Stomach (tissue), 9 donors: ENCODE results near the gene MBNL2. TPM values are rescaled to one million over a fixed set of nuclear protein-coding genes. Genes with fewer than 3 reads are reported as not detected.

ENCODE experiments used
- DNase-seq, 2 donors: peaks; one replicate each; pipeline versions ENCODE4 v3.0.0 to v3.0.0-alpha.2; 2013 to 2019
- H3K27ac ChIP-seq, 5 donors: fragments of 200-600 bp in 4 of 5; sonication (generic) in 4 of 5; one replicate each; pipeline ENCODE4 v1.5.1; 2013 to 2019; ENCODE audit warnings: mild to moderate bottlenecking in 1 of 5, moderate library complexity in 1 of 5
- H3K27me3 ChIP-seq, 3 donors: fragments of 200-600 bp; sonication (generic); one replicate each; pipeline ENCODE4 v1.5.1; 2017 to 2019; ENCODE audit warnings: mixed run types in 1 of 3
- H3K36me3 ChIP-seq, 4 donors: fragments of 200-600 bp; sonication (generic); 1 replicate in 3 of 4; 2 replicates in 1 of 4; pipeline ENCODE4 v1.5.1; 2016 to 2019
- H3K4me1 ChIP-seq, 4 donors: fragments of 200-600 bp; sonication (generic); one replicate each; pipeline ENCODE4 v1.5.1; 2016 to 2019
- H3K4me3 ChIP-seq, 4 donors: fragments of 200-600 bp; sonication (generic) in 3 of 4; one replicate each; pipeline ENCODE4 v1.5.1; 2016 to 2019; ENCODE audit warnings: mild to moderate bottlenecking in 1 of 4
- H3K9me3 ChIP-seq, 4 donors: fragments of 200-600 bp; sonication (generic); one replicate each; pipeline ENCODE4 v1.5.1; 2016 to 2019
- CTCF ChIP-seq, 7 experiments: fragments of 450-650 bp in 4 of 7; fragments of 200-600 bp in 3 of 7; sonication (generic) in 3 of 7; IDR thresholded peaks; one replicate each; pipeline ENCODE4 v1.5.1; 2016 to 2019; ENCODE audit warnings: antibody characterized with exemption in 7 of 7, control low read depth in 2 of 7, mild to moderate bottlenecking in 1 of 7
- EP300 ChIP-seq: sonication (generic); formaldehyde crosslinking; IDR thresholded peaks from one replicate; pipeline ENCODE4 v1.6.1; 2017; ENCODE audit warnings: antibody characterized with exemption
- POLR2A ChIP-seq, 4 donors: fragments of 450-650 bp; IDR thresholded peaks; one replicate each; pipeline ENCODE4 v1.6.1; 2016; ENCODE audit warnings: antibody characterized with exemption in 4 of 4, control low read depth in 2 of 4, mild to moderate bottlenecking in 1 of 4, moderate library complexity in 1 of 4
- POLR2AphosphoS5 ChIP-seq, 3 donors: sonication (generic); formaldehyde crosslinking; IDR thresholded peaks; one replicate each; pipeline ENCODE4 v1.6.1; 2016; ENCODE audit warnings: antibody characterized with exemption in 3 of 3
- WGBS, 5 donors: extraction: QIAGEN DNeasy Blood & Tissue Kit in 3 of 5; methylation state at CpG; one replicate each; pipeline versions ENCODE4 v1.1.5 to v1.1.7; 2013 to 2018; 5-methylcytosine and 5-hydroxymethylcytosine counted together
- intact Hi-C: fragments of 100-400 bp; cut with DNase I; formaldehyde crosslinking; loops from one replicate; pipeline ENCODE4 v1.15.1; 2023; ENCODE audit warnings: low total_unique reads
- polyA plus RNA-seq, 3 donors: library from polyadenylated mRNA; stranded (reverse); fragments of 200-250 nt; gene quantifications; one replicate each; pipeline ENCODE4 v1.2.3, GENCODE V29; 2013
- total RNA-seq, 5 donors: library from RNA; depleted of rRNA; stranded (reverse); fragments of >200 nt; gene quantifications; one replicate each; pipeline versions ENCODE4 v1.1.0 to v1.2.3, GENCODE V29; 2014 to 2016
- donor health status: healthy with polysubstance abuse.
- donor health status: Bipolar disorder and iron deficiency.
- donor health status: healthy.

Gene MBNL2
- total and polyA plus RNA-seq, 8 donors: 8.3 to 74.5 (median 25.6) TPM

GRCh38 chr13:97380696-97381095 lies 158.6 kb downstream of the MBNL2 start:
- WGBS, 5 donors: 85 to 91% (median 89%) methylated on average over 6 of the region's 6 CpGs
- Histone ChIP-seq H3K36me3 (peaks cover 0 to 68% (median 43%) of the 10 kb centered on the region in 4 donors), H3K27ac (no peak overlapping the region), H3K9me3 (no peaks in the 10 kb centered on the region), H3K27me3 (no peaks in the 10 kb centered on the region), H3K4me1 (no peaks in the 10 kb centered on the region), H3K4me3 (no peak overlapping the region)
- intact Hi-C loops: no loop called here
- DNase-seq: no peak
- no peak for TF ChIP-seq CTCF (IDR thresholded peaks at IDR 0.05)
- TF ChIP-seq EP300: no peak
- TF ChIP-seq POLR2A (IDR thresholded peaks at IDR 0.05): no peak
- no peak for TF ChIP-seq POLR2AphosphoS5 (IDR thresholded peaks at IDR 0.05)

DNA sequence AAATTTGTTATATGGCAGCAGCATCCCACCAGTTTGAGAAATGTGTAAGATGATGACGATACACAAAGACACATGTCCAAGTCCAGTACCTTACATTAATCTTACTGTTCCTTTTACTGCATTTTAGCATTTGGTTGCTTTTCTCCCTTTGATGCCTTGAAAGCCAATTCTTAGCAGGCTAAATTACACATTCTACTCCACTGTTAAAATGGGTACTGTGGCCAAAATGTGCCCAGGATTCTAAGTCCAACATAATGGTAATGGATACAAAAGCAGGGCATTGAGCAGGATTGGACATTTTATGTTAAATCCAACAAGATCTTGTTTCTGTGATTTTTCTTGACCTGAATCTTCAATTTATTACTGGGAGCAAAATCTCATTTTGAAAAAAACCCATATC lies 159.1 kb downstream of the MBNL2 start:
- WGBS, 5 donors: 84 to 100% (median 96%) methylated on average over 1 of the region's 1 CpG
- Histone ChIP-seq H3K9me3 (no peaks in the 10 kb centered on the region), H3K36me3 (peaks cover 0 to 68% (median 43%) of the 10 kb centered on the region in 4 donors), H3K27ac (no peak overlapping the region), H3K27me3 (no peaks in the 10 kb centered on the region), H3K4me3 (no peak overlapping the region), H3K4me1 (no peaks in the 10 kb centered on the region)
- no peak for DNase-seq
- no peak for TF ChIP-seq POLR2A (IDR thresholded peaks at IDR 0.05)
- TF ChIP-seq CTCF (IDR thresholded peaks at IDR 0.05): no peak
- no peak for TF ChIP-seq POLR2AphosphoS5 (IDR thresholded peaks at IDR 0.05)
- TF ChIP-seq EP300: no peak
- intact Hi-C loops: no loop called here

DNA sequence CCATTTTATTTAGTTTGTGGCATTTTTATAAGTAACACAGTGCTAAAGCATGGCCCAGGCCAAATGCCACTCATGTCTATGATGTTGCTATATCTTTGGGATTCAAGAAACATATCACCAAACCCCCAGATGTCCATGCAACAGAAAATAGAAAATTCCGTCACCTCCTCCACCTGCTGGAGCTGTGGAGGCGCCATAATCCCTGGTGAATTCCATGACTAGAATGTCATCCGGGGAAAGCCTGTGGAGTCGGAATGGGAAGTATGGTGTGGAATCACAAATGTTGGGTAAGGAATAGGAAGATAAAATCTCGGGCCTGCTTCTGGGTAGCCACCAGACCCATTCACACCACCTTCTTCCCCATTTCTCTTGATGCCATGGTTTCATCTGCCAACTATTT lies 160.1 kb downstream of the MBNL2 start:
- Histone ChIP-seq H3K4me3 (no peak overlapping the region), H3K36me3 (peaks cover 0 to 69% (median 44%) of the 10 kb centered on the region in 4 donors), H3K9me3 (no peaks in the 10 kb centered on the region), H3K4me1 (peaks cover 0 to 3% (median 0%) of the 10 kb centered on the region in 4 donors), H3K27me3 (no peaks in the 10 kb centered on the region), H3K27ac (no peak overlapping the region)
- DNase-seq: no peak
- WGBS, 5 donors: 95 to 98% (median 96%) methylated on average over 5 of the region's 5 CpGs
- intact Hi-C loops: no loop called here
- TF ChIP-seq CTCF (IDR thresholded peaks at IDR 0.05): no peak
- no peak for TF ChIP-seq POLR2AphosphoS5 (IDR thresholded peaks at IDR 0.05)
- no peak for TF ChIP-seq POLR2A (IDR thresholded peaks at IDR 0.05)
- TF ChIP-seq EP300: no peak

DNA sequence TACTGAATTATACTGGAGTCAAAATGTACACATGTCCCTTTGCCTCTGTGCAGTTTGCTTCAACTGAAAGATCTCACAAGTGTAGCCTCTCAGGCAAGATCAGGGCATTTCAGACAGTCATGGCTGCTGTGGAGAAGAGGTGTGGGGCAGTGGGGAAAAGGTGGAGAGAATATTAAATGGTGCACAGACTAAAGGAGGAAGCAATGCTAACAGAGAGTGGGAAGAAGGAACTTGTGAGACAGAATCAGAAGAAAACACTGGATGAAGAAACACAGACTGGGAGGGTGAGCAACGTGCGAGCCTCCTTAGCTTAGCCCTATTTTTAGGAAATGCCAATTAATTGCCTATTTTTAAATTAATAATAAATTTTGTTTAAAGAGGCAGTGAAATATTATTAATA lies 162.2 kb downstream of the MBNL2 start:
- intact Hi-C loops: no loop called here
- H3K4me1 ChIP-seq: peaks cover 0 to 6% (median 0%) of the 10 kb centered on the region in 4 donors
- no peak overlapping the region for H3K4me3 ChIP-seq
- peaks cover 0 to 74% (median 49%) of the 10 kb centered on the region in 4 donors for H3K36me3 ChIP-seq
- no peaks in the 10 kb centered on the region for H3K9me3 ChIP-seq
- DNase-seq: no peak
- 56 to 90% (median 74%) methylated on average over 2 of the region's 2 CpGs for WGBS, 5 donors
- no peak overlapping the region for H3K27ac ChIP-seq
- TF ChIP-seq POLR2AphosphoS5 (IDR thresholded peaks at IDR 0.05) (no peak), CTCF (IDR thresholded peaks at IDR 0.05) (no peak), POLR2A (IDR thresholded peaks at IDR 0.05) (no peak), EP300 (no peak)
- no peaks in the 10 kb centered on the region for H3K27me3 ChIP-seq
